Thymus (tissue), 11 donors: ENCODE measurements around the gene ETS1. TPM values are rescaled to one million over a fixed set of nuclear protein-coding genes. Genes with fewer than 3 reads are reported as not detected.

Experiments
- DNase-seq, 9 donors: peaks; one replicate each; pipeline ENCODE4 v3.0.0-alpha.2; 2013; ENCODE audit warnings: low spot score in 9 of 9, low read depth in 6 of 9, missing footprints in 1 of 9
- H3K27ac ChIP-seq, 2 donors: one replicate each; pipeline ENCODE4 v1.5.1; 2013; ENCODE audit warnings: control low read depth in 1 of 2, low read depth in 1 of 2, low read length in 1 of 2, mild to moderate bottlenecking in 1 of 2, moderate library complexity in 1 of 2
- H3K27me3 ChIP-seq, 2 donors: one replicate each; pipeline ENCODE4 v1.5.1; 2013; ENCODE audit warnings: low read length in 1 of 2; ENCODE audit not compliant: control insufficient read depth in 2 of 2, insufficient read depth in 1 of 2
- H3K36me3 ChIP-seq, 2 donors: one replicate each; pipeline ENCODE4 v1.5.1; 2013; ENCODE audit warnings: low read length in 1 of 2, mild to moderate bottlenecking in 1 of 2, moderate library complexity in 1 of 2; ENCODE audit not compliant: control insufficient read depth in 2 of 2, insufficient read depth in 2 of 2
- H3K4me1 ChIP-seq, 2 donors: one replicate each; pipeline ENCODE4 v1.5.1; 2013; ENCODE audit warnings: low read length in 2 of 2; ENCODE audit not compliant: control insufficient read depth in 2 of 2, insufficient read depth in 2 of 2
- H3K4me3 ChIP-seq, 2 donors: one replicate each; pipeline ENCODE4 v1.5.1; 2013; ENCODE audit warnings: low read length in 2 of 2, control low read depth in 1 of 2, mild to moderate bottlenecking in 1 of 2
- H3K9me3 ChIP-seq, 2 donors: one replicate each; pipeline ENCODE4 v1.5.1; 2013; ENCODE audit warnings: low read length in 1 of 2, mild to moderate bottlenecking in 1 of 2; ENCODE audit not compliant: control insufficient read depth in 2 of 2, insufficient read depth in 1 of 2
- WGBS: extraction: QIAGEN DNeasy Blood & Tissue Kit; methylation state at CpG from one replicate; pipeline ENCODE4 v1.1.7; 2013; 5-methylcytosine and 5-hydroxymethylcytosine counted together
- polyA plus RNA-seq: library from polyadenylated mRNA; stranded (reverse); fragments of 200-250 nt; gene quantifications from one replicate; pipeline ENCODE4 v1.2.3, GENCODE V29; 2013
- total RNA-seq: library from RNA; stranded (reverse); fragments of 120-200 nt; gene quantifications from one replicate; pipeline ENCODE4 v1.2.4, GENCODE V29; 2013
- donor health status: healthy.

Gene ETS1
- total and polyA plus RNA-seq, 2 donors: 171 to 223 TPM

DNA sequence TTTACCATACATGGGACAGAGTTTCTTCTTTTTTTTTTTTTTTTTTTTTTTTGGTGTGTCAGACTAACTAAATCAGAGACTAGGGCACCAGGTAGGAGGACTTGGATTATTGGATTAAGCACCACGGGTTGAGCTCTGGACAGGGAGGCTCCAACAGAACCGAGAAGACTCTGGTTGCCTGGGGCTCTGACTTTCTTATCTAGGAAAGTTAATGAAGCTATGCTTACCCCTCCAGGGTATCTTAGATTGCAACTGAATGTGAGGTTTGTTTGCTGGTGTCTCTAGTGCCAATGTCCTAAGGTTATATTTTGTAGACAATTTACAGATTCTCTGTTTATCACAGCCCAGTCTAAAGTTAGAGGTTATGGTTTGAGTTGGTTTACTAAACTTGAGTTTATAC, 18.1 kb downstream of the ETS1 start:
- no peaks in the 10 kb centered on the region for H3K36me3 ChIP-seq
- WGBS: 87% methylated on average over 2 of the region's 2 CpGs
- no peak overlapping the region for H3K27ac ChIP-seq
- no peak overlapping the region for H3K4me3 ChIP-seq
- H3K27me3 ChIP-seq: no peaks in the 10 kb centered on the region
- H3K4me1 ChIP-seq: peaks cover 0 to 20% of the 10 kb centered on the region in 2 donors
- no peaks in the 10 kb centered on the region for H3K9me3 ChIP-seq
- DNase-seq: no peak

DNA sequence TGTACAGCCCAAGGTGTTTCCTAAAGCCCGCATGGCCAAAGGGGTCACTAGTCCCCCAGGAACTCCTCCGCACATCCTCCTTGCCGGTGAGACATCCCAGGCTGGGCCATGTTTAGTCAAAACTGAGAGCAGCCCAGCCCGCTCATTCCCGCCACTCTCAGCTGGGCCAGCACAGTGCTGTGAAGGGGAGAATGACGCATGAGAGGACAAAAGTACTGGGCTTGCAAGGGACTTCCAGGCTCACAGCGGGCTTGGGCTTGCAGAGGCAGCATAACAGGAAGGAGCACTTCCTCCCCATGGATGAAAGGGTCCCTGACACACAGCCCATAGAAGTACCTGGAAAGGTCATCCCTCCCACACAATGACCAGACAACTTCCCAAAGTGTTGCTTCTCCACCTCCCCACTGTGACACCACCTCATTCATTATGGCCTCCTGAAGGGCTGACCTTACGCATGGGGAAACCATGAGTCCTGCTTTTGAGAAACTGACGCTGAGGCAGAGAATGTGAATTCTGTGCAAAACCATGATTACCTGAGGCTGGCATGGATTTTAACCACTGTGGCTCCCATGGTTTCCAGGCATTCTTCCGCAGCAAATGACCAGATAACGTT, 19.1 kb downstream of the ETS1 start:
- Histone ChIP-seq H3K27ac (no peak overlapping the region), H3K36me3 (no peaks in the 10 kb centered on the region), H3K4me1 (peaks cover 0 to 26% of the 10 kb centered on the region in 2 donors), H3K4me3 (no peak overlapping the region), H3K27me3 (no peaks in the 10 kb centered on the region), H3K9me3 (no peaks in the 10 kb centered on the region)
- no peak for DNase-seq
- 91% methylated on average over 11 of the region's 11 CpGs for WGBS

DNA sequence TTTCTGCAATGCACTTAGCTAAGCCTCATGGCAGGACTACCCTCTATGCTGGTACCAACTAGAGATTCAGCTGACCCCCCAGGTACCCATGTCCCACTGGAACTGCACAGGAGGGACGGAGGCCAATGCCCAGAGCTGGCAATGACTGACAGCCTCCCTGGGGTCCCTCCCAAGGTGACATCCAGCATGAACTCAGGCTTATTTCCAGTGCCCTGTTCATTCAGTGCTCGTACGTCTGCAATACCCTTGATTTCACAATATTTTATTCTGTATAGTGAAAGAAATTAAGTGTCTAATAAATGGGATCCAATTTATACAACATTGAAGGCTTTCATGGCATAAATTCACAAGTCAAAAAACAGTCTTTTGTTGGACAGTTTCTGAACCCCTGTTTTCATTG, 20.2 kb downstream of the ETS1 start:
- 97% methylated on average over 3 of the region's 3 CpGs for WGBS
- H3K27ac ChIP-seq: no peak overlapping the region
- H3K4me1 ChIP-seq: peaks cover 0 to 26% of the 10 kb centered on the region in 2 donors
- DNase-seq: no peak
- no peak overlapping the region for H3K4me3 ChIP-seq
- H3K27me3 ChIP-seq: no peaks in the 10 kb centered on the region
- H3K9me3 ChIP-seq: no peaks in the 10 kb centered on the region
- H3K36me3 ChIP-seq: no peaks in the 10 kb centered on the region

DNA sequence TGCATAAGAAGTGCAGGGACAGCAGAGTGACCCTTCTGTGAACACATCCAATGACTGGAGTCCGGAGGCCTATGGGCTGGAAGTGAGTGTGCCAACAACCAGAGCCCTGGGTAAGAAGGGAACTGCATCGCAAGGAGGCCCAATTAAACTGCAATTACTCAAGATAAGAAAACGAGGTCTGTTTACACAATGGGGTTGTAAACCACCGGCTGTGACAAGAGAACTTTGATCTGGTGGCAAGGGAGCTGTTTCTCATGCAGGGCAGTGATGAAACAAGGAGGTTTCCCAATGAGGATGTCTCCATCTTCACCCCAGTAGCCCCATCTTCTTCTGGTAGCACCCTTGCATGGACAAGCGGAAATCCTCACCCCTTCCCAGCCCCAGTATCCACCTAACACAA, 21.5 kb downstream of the ETS1 start:
- 94% methylated on average over 5 of the region's 5 CpGs for WGBS
- H3K9me3 ChIP-seq: no peaks in the 10 kb centered on the region
- no peak overlapping the region for H3K4me3 ChIP-seq
- no peaks in the 10 kb centered on the region for H3K36me3 ChIP-seq
- H3K4me1 ChIP-seq: peaks cover 0 to 26% of the 10 kb centered on the region in 2 donors
- no peak for DNase-seq
- H3K27me3 ChIP-seq: no peaks in the 10 kb centered on the region
- H3K27ac ChIP-seq: no peak overlapping the region

DNA sequence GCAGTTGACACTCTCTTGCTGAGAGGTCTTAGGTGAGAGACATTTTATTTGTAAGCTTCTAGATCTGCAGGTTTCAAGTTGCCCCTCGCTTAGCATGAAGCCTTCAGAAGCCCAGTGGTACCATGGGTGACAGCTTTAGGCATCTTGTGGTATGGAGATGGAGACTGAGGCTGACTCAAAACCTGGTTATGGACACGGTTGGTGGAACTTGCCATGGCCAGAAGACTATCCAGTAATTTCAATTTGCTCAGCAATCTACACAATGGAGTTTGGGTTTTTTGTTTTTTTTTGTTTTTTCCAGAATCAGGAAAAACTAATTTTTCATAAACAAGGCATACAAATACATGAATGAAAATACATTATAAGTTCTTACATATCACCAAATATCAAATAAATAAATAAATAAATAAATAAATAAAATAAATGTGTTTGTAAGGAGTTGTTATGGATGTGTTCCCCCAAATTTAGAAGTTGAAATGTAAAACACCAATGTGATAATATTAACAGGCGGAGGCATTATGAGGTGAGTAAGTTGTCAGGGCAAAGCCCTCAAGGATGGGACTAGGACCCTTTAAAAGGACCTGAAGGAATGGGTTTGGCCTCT, 22.6 kb downstream of the ETS1 start:
- no peaks in the 10 kb centered on the region for H3K9me3 ChIP-seq
- H3K27ac ChIP-seq: peak overlapping the region in 1 of 2 donors; percentile 12
- H3K27me3 ChIP-seq: no peaks in the 10 kb centered on the region
- no peak overlapping the region for H3K4me3 ChIP-seq
- peaks cover 0 to 33% of the 10 kb centered on the region in 2 donors for H3K4me1 ChIP-seq
- H3K36me3 ChIP-seq: no peaks in the 10 kb centered on the region
- DNase-seq: no peak
- WGBS: 97% methylated on average over 3 of the region's 3 CpGs

DNA sequence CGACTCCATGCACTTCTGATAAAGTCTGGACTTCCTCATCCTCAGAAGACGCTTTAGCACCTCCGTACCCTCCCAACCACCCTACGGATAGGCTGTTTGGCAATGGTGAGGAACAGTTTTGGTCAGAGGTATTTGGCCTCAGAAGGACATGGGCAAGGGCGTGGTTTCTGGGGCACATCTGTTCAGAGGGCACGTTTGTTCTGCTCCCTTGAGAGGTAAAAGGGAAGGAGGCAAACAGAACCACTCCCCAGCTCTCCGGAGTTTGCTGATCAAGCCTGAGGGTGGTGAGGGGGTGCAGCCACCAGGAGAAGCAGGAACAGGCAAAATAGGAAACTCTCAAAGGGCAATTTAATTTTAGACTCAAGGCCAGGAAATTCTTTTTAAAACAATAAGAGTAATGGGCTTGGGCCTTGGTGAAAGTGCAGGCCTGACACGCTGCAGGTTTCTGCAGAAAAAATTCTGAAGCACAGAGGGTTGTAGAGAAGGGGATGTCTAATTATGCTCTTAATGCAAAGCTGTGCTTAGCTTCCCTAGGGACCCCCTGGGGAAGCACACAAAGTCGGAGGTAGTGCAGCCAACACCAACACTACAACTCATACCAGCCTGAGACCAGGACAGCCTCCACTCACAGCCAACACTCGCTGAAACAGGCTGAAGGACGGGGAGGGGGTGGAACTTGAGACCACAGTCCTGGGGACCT, 23.3 kb downstream of the ETS1 start:
- DNase-seq: no peak
- H3K9me3 ChIP-seq: no peaks in the 10 kb centered on the region
- 78% methylated on average over 11 of the region's 11 CpGs for WGBS
- peaks cover 0 to 37% of the 10 kb centered on the region in 2 donors for H3K4me1 ChIP-seq
- H3K4me3 ChIP-seq: no peak overlapping the region
- no peaks in the 10 kb centered on the region for H3K36me3 ChIP-seq
- H3K27me3 ChIP-seq: no peaks in the 10 kb centered on the region
- H3K27ac ChIP-seq: peak overlapping the region in 1 of 2 donors; percentile 12

DNA sequence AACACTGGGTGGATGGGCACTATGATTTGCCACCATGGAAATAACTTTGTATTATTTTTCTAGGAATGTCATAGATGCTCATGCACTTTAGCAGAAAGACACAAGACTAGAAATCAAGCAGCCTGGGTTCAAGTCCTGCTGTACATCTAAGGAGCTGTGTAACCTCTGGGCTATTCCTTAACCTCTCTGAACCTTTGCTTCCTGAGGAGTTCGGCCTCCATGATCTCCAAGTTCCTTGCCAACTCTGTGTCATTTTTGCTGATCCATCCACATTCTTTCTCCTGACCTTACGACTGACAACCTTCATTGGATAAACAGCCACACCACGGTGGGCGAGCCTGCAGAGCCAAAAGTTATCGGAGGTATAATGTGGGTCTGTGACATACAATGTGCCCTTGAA, 24.1 kb downstream of the ETS1 start:
- no peaks in the 10 kb centered on the region for H3K27me3 ChIP-seq
- 97% methylated on average over 5 of the region's 5 CpGs for WGBS
- H3K4me1 ChIP-seq: peaks cover 0 to 31% of the 10 kb centered on the region in 2 donors
- no peaks in the 10 kb centered on the region for H3K9me3 ChIP-seq
- no peak for DNase-seq
- no peaks in the 10 kb centered on the region for H3K36me3 ChIP-seq
- no peak overlapping the region for H3K4me3 ChIP-seq
- no peak overlapping the region for H3K27ac ChIP-seq

DNA sequence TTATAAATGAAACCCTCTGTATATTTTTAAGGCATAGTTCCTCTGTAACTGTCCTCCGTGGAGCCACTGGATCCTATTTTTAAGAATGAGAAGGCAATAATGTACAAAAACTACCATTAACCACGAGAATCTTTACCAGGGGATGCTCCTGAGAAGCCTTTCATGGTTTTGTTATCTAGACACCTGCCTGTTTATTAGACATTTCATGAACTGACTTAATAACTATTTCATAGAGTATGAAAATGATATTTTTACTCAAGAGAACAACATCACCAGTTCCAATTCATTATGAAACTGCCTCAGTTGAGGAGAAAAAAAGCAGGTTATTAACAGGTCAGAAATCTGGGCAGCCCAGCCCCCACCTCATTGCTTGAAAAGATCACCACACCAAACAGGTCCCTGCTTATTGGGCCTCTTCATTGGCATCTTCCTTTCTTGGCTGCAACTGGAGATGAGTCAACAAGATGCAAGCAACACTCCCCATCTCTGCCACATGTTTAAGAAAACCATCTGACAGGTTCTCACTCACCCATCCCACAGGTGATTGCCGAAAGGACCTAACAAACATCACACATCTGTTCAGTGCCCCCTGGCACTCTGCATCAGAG, 27.8 kb downstream of the ETS1 start:
- Histone ChIP-seq H3K4me3 (no peak overlapping the region), H3K9me3 (no peaks in the 10 kb centered on the region), H3K4me1 (peaks cover 0 to 28% of the 10 kb centered on the region in 2 donors), H3K36me3 (no peaks in the 10 kb centered on the region), H3K27ac (no peak overlapping the region), H3K27me3 (no peaks in the 10 kb centered on the region)
- no peak for DNase-seq
- WGBS: 44% methylated on average over 3 of the region's 3 CpGs

DNA sequence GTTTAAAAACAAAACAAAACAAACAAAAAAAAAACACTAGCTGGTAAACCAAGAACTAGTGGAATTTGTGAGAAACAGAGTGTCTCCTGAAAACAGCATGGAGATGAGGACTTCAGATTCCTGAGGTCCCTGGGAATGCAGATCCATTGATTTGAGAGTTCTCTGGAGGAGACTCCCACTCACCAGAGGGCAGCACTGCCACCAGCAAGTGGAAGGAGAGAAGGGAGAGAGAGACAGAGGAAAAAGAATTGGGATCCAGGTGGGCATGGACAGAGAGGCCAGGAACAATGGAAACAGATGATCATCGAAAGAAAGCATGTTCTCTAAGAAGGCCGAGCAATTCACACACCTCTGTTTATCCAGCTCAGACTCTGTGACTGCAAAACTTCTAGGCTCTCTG, 31.8 kb downstream of the ETS1 start:
- H3K27me3 ChIP-seq: no peaks in the 10 kb centered on the region
- H3K9me3 ChIP-seq: no peaks in the 10 kb centered on the region
- no peak overlapping the region for H3K4me3 ChIP-seq
- no peak for DNase-seq
- no peak overlapping the region for H3K27ac ChIP-seq
- peaks cover 34 to 54% of the 10 kb centered on the region in 2 donors for H3K4me1 ChIP-seq
- no peaks in the 10 kb centered on the region for H3K36me3 ChIP-seq
- WGBS: 94% methylated on average over 2 of the region's 2 CpGs
